Activated naive CD8-positive, alpha-beta T cell (primary cell): ENCODE results near the gene FAM110C.
"Not testable (repeated sequence)": the region's sequence is repeated elsewhere in the genome, so short reads cannot be mapped to it uniquely, and the experiment has no call there.

Experiments
- H3K27ac Mint-ChIP-seq: one replicate; pipeline ENCODE4 v1.8.0; 2021; ENCODE audit warnings: mixed read lengths
- H3K27me3 Mint-ChIP-seq: one replicate; pipeline ENCODE4 v1.8.0; 2021; ENCODE audit warnings: mixed read lengths
- H3K36me3 Mint-ChIP-seq: one replicate; pipeline ENCODE4 v1.8.0; 2021; ENCODE audit warnings: mixed read lengths
- H3K4me1 Mint-ChIP-seq: one replicate; pipeline ENCODE4 v1.8.0; 2021; ENCODE audit warnings: low read depth, mixed read lengths
- H3K4me3 Mint-ChIP-seq: one replicate; pipeline ENCODE4 v1.8.0; 2021; ENCODE audit warnings: mild to moderate bottlenecking, mixed read lengths
- H3K9me3 Mint-ChIP-seq: one replicate; pipeline ENCODE4 v1.8.0; 2021; ENCODE audit warnings: low read depth, mixed read lengths

The FAM110C gene

DNA sequence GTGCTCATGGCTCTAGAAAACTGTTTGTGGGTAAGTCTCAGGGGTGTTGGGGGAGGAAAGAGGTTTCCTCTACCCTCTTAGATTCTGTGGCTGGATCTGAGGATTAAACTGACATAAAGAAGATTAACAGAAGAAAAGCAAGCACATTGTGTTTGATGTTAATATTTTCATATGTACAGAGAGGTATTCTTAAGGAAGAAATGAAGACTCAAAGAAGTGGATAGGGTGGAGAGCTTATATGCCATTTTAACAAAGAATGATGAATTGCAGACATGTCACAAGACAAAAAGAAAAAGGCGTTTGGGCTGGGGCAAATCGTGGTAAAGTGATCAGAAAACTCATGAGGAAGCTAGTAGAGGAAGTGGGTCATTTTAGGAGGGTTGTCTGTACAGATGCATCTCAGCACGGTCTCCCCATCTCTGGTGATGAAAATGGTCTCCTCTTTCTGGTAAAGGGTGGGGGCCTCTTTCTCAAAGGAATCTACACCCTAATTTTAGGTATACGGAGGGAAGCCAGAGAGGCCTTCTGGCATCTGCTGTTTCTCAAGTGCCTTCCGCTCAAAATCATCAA lies 17.8 kb downstream of the FAM110C start:
- H3K9me3 Mint-ChIP-seq, result no peaks in the 10 kb centered on the region
- no peak overlapping the region for H3K4me3 Mint-ChIP-seq
- H3K27me3 Mint-ChIP-seq, result no peaks in the 10 kb centered on the region
- H3K4me1 Mint-ChIP-seq, result peaks cover 38% of the 10 kb centered on the region
- H3K36me3 Mint-ChIP-seq, result no peaks in the 10 kb centered on the region
- no peak overlapping the region for H3K27ac Mint-ChIP-seq

DNA sequence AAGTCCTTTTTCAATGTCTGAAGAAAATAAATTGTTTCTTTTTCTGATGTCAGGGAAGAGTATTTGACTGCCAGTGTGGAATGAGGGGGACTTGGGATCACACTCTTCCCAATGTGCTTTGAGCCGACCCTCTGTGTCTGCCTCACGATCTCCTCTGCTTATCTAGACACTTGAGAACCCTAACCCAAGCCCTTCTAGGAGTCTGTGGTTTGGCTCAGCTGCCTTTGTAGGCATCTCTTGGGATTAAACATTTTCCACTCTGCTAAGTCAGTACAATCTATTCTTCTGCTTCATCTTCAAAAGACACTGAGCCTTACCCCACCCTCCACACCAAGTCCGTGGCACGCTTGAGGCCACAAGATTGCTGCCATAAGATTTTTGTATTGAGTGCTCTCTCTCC lies 19.4 kb downstream of the FAM110C start:
- Mint-ChIP-seq H3K27ac (no peak overlapping the region), H3K27me3 (no peaks in the 10 kb centered on the region), H3K36me3 (peaks cover 3% of the 10 kb centered on the region), H3K4me3 (no peak overlapping the region), H3K9me3 (no peaks in the 10 kb centered on the region), H3K4me1 (peaks cover 26% of the 10 kb centered on the region)

DNA sequence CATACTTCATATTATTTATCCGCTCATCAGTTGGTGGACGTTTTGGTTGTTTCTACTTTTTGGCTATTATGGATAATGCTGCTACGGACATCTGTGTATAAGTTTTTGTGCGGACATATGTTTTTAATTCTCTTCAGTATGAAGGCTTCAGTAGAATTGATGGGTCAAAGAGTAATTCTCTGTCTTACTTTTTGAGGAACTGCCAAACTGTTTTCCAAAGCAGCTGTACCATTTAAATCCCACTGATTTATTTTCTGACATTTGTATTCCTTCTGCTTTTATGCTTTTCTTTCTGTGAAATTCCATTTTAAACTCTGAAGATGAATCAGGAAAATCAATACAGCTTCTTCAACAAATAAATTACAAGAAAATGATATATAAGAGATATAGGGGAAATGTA lies 20.8 kb downstream of the FAM110C start:
- no peaks in the 10 kb centered on the region for H3K9me3 Mint-ChIP-seq
- no peak overlapping the region for H3K4me3 Mint-ChIP-seq
- no peaks in the 10 kb centered on the region for H3K27me3 Mint-ChIP-seq
- no peak overlapping the region for H3K27ac Mint-ChIP-seq
- H3K36me3 Mint-ChIP-seq, result peaks cover 3% of the 10 kb centered on the region
- H3K4me1 Mint-ChIP-seq, result peaks cover 26% of the 10 kb centered on the region

DNA sequence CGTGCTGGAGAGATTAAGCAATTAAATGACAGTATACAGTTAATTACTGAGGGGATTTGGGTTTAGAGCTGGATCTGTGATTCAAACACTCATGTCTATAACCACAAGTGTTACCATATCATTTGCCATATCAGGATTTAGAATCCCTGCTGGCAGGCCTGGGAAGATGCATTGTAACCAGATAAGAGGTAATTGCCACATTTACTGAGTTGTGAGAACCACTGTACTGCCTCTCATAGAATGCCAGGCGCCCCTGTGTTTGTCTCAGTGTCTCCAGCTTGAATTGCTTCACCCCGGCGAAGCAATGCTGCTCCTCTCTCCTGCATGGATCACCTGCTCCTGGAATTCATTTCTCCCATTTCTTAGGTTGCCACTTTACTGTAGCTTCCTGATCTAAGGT lies 21.7 kb downstream of the FAM110C start:
- H3K4me1 Mint-ChIP-seq, result peaks cover 26% of the 10 kb centered on the region
- H3K27ac Mint-ChIP-seq, H3K4me3 Mint-ChIP-seq, H3K9me3 Mint-ChIP-seq, H3K36me3 Mint-ChIP-seq, H3K27me3 Mint-ChIP-seq: not testable (repeated sequence)

- no peaks in the 10 kb centered on the region for H3K27me3 Mint-ChIP-seq
- H3K9me3 Mint-ChIP-seq, result no peaks in the 10 kb centered on the region
- no peak overlapping the region for H3K4me3 Mint-ChIP-seq
- no peak overlapping the region for H3K27ac Mint-ChIP-seq
- peaks cover 24% of the 10 kb centered on the region for H3K4me1 Mint-ChIP-seq
- H3K36me3 Mint-ChIP-seq, result peaks cover 3% of the 10 kb centered on the region
Observed at GRCh38 chr2:24107-24506, 22.2 kb downstream of the FAM110C start.

DNA sequence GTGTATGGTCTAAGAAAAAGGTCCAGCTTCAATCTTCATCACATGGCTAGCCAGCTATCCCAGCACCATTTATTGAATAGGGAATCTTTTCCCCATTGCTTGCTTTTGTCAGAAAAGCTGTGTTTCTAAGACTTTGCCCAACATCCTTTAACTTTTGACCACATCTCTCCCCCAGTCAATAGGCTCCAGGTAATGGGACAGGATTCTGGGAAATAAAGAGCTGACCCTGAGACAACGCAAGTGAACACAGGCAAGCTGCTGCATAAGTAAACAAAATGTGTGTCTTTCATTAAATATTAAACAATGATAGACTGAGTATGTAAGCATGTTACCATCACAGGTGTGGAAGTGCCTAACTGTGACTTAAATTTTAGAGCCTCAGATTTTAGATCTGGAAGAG lies 23.0 kb downstream of the FAM110C start:
- H3K36me3 Mint-ChIP-seq, result peaks cover 3% of the 10 kb centered on the region
- peaks cover 2% of the 10 kb centered on the region for H3K27me3 Mint-ChIP-seq
- peaks cover 16% of the 10 kb centered on the region for H3K4me1 Mint-ChIP-seq
- no peaks in the 10 kb centered on the region for H3K9me3 Mint-ChIP-seq
- no peak overlapping the region for H3K27ac Mint-ChIP-seq
- H3K4me3 Mint-ChIP-seq, result no peak overlapping the region

DNA sequence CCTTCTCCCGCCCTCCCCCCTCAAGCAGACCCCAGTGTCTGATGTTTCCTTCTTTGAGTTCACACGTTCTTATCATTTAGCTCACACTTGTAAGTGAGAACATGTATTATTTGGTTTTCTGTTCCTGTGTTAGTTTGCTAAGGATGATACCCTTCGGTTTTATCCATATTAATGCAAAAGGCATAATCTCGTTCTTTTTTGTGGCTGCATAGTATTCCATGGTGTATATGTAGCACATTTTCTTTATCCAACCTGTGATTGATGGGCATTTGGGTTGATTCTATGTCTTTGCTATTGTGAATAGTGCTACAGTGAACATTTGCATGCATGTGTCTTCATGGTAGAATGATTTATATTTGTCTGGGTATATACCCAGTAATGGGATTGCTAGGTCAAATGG lies 24.1 kb downstream of the FAM110C start:
- H3K27me3 Mint-ChIP-seq, result not testable (repeated sequence)

GRCh38 chr2:20259-20658 lies 26.0 kb downstream of the FAM110C start:
- H3K4me3 Mint-ChIP-seq, H3K36me3 Mint-ChIP-seq, H3K9me3 Mint-ChIP-seq, H3K4me1 Mint-ChIP-seq, H3K27me3 Mint-ChIP-seq, H3K27ac Mint-ChIP-seq: not testable (repeated sequence)

More for the DNA sequence above, 24.1 kb downstream of the FAM110C start:
- not testable (repeated sequence) for H3K4me1 Mint-ChIP-seq, H3K9me3 Mint-ChIP-seq, H3K27ac Mint-ChIP-seq, H3K4me3 Mint-ChIP-seq, H3K36me3 Mint-ChIP-seq

GRCh38 chr2:19505-19904 lies 26.8 kb downstream of the FAM110C start:
- H3K36me3 Mint-ChIP-seq, result peaks cover 3% of the 10 kb centered on the region
- H3K4me3 Mint-ChIP-seq, result no peak overlapping the region
- peaks cover 2% of the 10 kb centered on the region for H3K27me3 Mint-ChIP-seq
- H3K4me1 Mint-ChIP-seq, result peaks cover 8% of the 10 kb centered on the region
- H3K9me3 Mint-ChIP-seq, result no peaks in the 10 kb centered on the region
- no peak overlapping the region for H3K27ac Mint-ChIP-seq

DNA sequence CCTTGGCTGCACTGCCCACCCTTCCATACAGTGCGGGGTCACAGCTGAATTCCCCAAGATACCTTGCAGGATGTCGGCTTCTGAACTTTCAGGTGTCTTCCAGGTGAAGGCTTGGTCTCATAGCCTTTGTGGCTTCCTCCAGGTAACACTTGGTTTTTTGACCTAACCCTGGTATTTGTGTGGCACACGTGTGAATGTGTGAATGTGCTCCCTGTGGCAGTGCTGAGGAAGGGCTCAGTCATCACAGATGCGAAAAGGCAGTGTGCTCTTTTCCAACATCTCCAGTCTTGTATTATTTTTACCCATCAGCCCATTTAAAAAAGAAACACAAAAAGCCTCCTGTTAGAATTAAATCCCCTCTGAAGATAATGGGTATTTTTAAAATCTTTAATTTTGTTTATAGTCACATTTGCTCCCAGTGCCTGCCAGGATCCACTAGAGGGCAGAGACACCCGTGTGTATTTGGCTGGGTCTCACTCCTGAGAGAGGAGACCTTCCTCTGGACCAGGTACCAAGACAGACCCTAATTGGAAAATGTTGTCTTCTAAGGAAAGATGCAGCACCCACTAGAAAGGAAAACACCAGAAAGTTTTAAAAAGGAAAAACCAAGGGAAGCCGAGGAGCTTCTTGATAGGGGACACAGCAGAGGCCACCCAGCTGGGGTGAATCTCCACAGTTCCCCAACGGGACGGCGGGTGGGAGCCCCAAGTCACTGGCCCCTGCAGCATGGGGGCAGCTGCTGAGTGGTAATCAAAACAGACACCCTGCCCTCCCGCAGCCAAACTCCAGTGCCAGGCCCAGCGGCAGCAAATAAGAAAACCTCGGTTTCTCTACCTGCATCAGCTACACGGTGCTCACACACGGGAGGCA lies 27.7 kb downstream of the FAM110C start:
- Mint-ChIP-seq H3K36me3 (peaks cover 3% of the 10 kb centered on the region), H3K4me1 (no peaks in the 10 kb centered on the region), H3K27me3 (peaks cover 3% of the 10 kb centered on the region), H3K4me3 (no peak overlapping the region), H3K27ac (no peak overlapping the region), H3K9me3 (no peaks in the 10 kb centered on the region)

- not testable (repeated sequence) for H3K27me3 Mint-ChIP-seq, H3K4me1 Mint-ChIP-seq, H3K27ac Mint-ChIP-seq, H3K36me3 Mint-ChIP-seq, H3K4me3 Mint-ChIP-seq, H3K9me3 Mint-ChIP-seq
Observed at GRCh38 chr2:15916-16315, 30.4 kb downstream of the FAM110C start.

- H3K36me3 Mint-ChIP-seq, result no peaks in the 10 kb centered on the region
- no peaks in the 10 kb centered on the region for H3K4me1 Mint-ChIP-seq
- no peaks in the 10 kb centered on the region for H3K9me3 Mint-ChIP-seq
- peaks cover 3% of the 10 kb centered on the region for H3K27me3 Mint-ChIP-seq
- H3K4me3 Mint-ChIP-seq, result no peak overlapping the region
- no peak overlapping the region for H3K27ac Mint-ChIP-seq
Observed at GRCh38 chr2:11248-11941, 34.9 kb downstream of the FAM110C start.

DNA sequence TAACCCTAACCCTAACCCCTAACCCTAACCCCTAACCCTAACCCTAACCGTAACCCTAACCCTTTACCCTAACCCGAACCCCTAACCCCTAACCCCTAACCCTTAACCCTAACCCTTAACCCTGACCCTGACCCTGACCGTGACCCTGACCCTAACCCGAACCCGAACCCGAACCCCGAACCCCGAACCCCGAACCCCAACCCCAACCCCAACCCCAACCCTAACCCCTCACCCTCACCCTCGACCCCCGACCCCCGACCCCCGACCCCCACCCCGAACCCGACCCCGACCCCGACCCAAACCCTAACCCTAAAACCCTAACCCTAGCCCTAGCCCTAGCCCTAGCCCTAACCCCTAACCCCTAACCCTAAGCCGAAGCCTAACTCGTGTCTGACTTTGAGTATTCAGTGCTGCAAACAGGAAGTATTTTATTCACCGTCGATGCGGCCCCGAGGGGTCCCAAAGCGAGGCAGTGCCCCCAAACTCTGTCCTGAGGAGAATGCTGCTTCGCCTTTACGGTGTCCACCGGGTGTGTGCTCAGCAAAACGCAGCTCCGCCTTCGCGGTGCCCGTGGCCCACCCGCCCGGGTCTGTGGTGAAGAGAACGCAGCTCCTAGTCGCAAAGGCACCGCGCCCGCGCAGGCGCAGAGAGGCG lies 36.0 kb downstream of the FAM110C start:
- Mint-ChIP-seq H3K27ac (no peak overlapping the region), H3K4me3 (no peak overlapping the region), H3K9me3 (no peaks in the 10 kb centered on the region), H3K4me1 (no peaks in the 10 kb centered on the region), H3K27me3 (peaks cover 3% of the 10 kb centered on the region), H3K36me3 (no peaks in the 10 kb centered on the region)
